OCI-LY7 (cell line): ENCODE measurements around the gene PRR5L. TPM values are rescaled to one million over a fixed set of nuclear protein-coding genes. Genes with fewer than 3 reads are reported as not detected.

Experiments
- BruUV-seq: library from RNA; stranded (reverse); fragments of 400-500 nt; replicated peaks from 2 replicates; lab custom pipeline; 2021; lab: Mats Ljungman, UMichigan
- CTCF ChIA-PET: fragments of 300-600 bp; sonication (Branson Sonifier 250); formaldehyde crosslinking; loops from one replicate; lab custom pipeline; 2022; ENCODE audit warnings: antibody characterized with exemption; ENCODE audit not compliant: unreplicated experiment; lab: Charles Lee
- POLR2A ChIA-PET: fragments of 300-600 bp; sonication (Branson Sonifier 250); formaldehyde crosslinking; loops from one replicate; lab custom pipeline; 2022; ENCODE audit warnings: antibody characterized with exemption; lab: Charles Lee
- DNase-seq: peaks from one replicate; pipeline ENCODE4 v3.0.0-alpha.2; 2015; ENCODE audit warnings: low spot score
- H2AFZ ChIP-seq: fragments of 200-600 bp; sonication (generic), shearing (Covaris generic); 2 replicates; pipeline ENCODE4 v1.6.1; 2014; ENCODE audit warnings: mild to moderate bottlenecking, antibody characterized with exemption, low read length, moderate library complexity
- H3K27ac ChIP-seq: fragments of 200-600 bp; sonication (generic); 2 replicates; pipeline ENCODE4 v1.5.1; 2014; ENCODE audit warnings: mixed run types, low read depth, mild to moderate bottlenecking, moderate library complexity, low read length, inconsistent platforms; ENCODE audit not compliant: poor library complexity, severe bottlenecking
- H3K36me3 ChIP-seq: fragments of 200-600 bp; sonication (generic); 2 replicates; pipeline ENCODE4 v1.6.1; 2014; ENCODE audit warnings: mild to moderate bottlenecking, antibody characterized with exemption, low read length, moderate library complexity, mixed read lengths; ENCODE audit not compliant: insufficient read depth
- H3K4me1 ChIP-seq: fragments of 200-600 bp; sonication (generic); 2 replicates; pipeline ENCODE4 v1.5.1; 2014; ENCODE audit warnings: mild to moderate bottlenecking, low read length; ENCODE audit not compliant: insufficient read depth, poor library complexity, severe bottlenecking
- H3K4me2 ChIP-seq: fragments of 200-600 bp; sonication (generic); 2 replicates; pipeline ENCODE4 v1.6.1; 2014; ENCODE audit warnings: mild to moderate bottlenecking, low read length
- H3K4me3 ChIP-seq: fragments of 200-600 bp; sonication (generic); 2 replicates; pipeline ENCODE4 v1.5.1; 2014; ENCODE audit warnings: mild to moderate bottlenecking, low read depth, low read length; ENCODE audit not compliant: poor library complexity, severe bottlenecking
- H3K79me2 ChIP-seq: fragments of 200-600 bp; sonication (generic); 2 replicates; pipeline ENCODE4 v1.6.1; 2016; ENCODE audit warnings: low read depth, mild to moderate bottlenecking, low read length, moderate library complexity, mixed read lengths; ENCODE audit not compliant: insufficient read depth
- H3K9me2 ChIP-seq: fragments of 200-600 bp; sonication (generic); 2 replicates; pipeline ENCODE4 v1.6.1; 2016; ENCODE audit warnings: mild to moderate bottlenecking, low read length, mixed read lengths; ENCODE audit not compliant: insufficient read depth
- H3K9me3 ChIP-seq: fragments of 200-600 bp; sonication (generic); 2 replicates; pipeline ENCODE4 v1.6.1; 2014; ENCODE audit warnings: mild to moderate bottlenecking, mixed run types, low read length, mixed read lengths
- H4K20me1 ChIP-seq: fragments of 200-600 bp; sonication (generic); 2 replicates; pipeline ENCODE4 v1.6.1; 2014; ENCODE audit warnings: mild to moderate bottlenecking, antibody characterized with exemption, low read length, moderate library complexity, mixed read lengths; ENCODE audit not compliant: insufficient read depth
- EZH2phosphoT487 ChIP-seq: fragments of 200-600 bp; sonication (generic); IDR thresholded peaks from 2 replicates; pipeline ENCODE4 v1.6.1; 2018; ENCODE audit warnings: low read depth, borderline replicate concordance, mild to moderate bottlenecking, mixed run types, antibody characterized with exemption, low read length, moderate library complexity, mixed read lengths
- intact Hi-C: fragments of 100-400 bp; cut with micrococcal nuclease; formaldehyde crosslinking; loops from one replicate; pipeline ENCODE4 v1.10.0; 2022; ENCODE audit not compliant: unreplicated experiment
- total RNA-seq, 2 experiments: library from RNA; depleted of rRNA in 1 of 2; stranded (reverse); fragments of >200 nt in 1 of 2; shearing (Covaris generic) in 1 of 2; gene quantifications; 2 replicates each; pipeline ENCODE4 v1.2.3, GENCODE V29; 2014 to 2022
- TF ChIP-seq, protein P1 (sequence below): fragments of 200-600 bp; sonication (generic); conservative IDR thresholded peaks from 2 replicates; pipeline ENCODE4 v1.5.1; 2014; ENCODE audit warnings: mild to moderate bottlenecking, antibody characterized with exemption, low read length, moderate library complexity, mixed read lengths

PRR5L gene
- total RNA-seq, 2 experiments from 2014 or later, result not detected

- POLR2A ChIA-PET, result no interaction called here
- no peak overlapping the region for H3K4me3 ChIP-seq
- intact Hi-C loops, result no loop called here
- H3K9me3 ChIP-seq, result no peaks in the 10 kb centered on the region
- no peaks in the 10 kb centered on the region for H3K79me2 ChIP-seq
- no peaks in the 10 kb centered on the region for H3K9me2 ChIP-seq
- CTCF ChIA-PET, result no interaction called here
- H3K36me3 ChIP-seq, result no peaks in the 10 kb centered on the region
- no peak overlapping the region for H3K27ac ChIP-seq
- no TSS peak for BruUV-seq
- H3K4me2 ChIP-seq, result no peak overlapping the region
- no peaks in the 10 kb centered on the region for H4K20me1 ChIP-seq
- TF ChIP-seq, protein P1, sequence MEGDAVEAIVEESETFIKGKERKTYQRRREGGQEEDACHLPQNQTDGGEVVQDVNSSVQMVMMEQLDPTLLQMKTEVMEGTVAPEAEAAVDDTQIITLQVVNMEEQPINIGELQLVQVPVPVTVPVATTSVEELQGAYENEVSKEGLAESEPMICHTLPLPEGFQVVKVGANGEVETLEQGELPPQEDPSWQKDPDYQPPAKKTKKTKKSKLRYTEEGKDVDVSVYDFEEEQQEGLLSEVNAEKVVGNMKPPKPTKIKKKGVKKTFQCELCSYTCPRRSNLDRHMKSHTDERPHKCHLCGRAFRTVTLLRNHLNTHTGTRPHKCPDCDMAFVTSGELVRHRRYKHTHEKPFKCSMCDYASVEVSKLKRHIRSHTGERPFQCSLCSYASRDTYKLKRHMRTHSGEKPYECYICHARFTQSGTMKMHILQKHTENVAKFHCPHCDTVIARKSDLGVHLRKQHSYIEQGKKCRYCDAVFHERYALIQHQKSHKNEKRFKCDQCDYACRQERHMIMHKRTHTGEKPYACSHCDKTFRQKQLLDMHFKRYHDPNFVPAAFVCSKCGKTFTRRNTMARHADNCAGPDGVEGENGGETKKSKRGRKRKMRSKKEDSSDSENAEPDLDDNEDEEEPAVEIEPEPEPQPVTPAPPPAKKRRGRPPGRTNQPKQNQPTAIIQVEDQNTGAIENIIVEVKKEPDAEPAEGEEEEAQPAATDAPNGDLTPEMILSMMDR, result no peak
- TF ChIP-seq EZH2phosphoT487, result no peak
- no peaks in the 10 kb centered on the region for H3K4me1 ChIP-seq
- DNase-seq, result no peak
- no peak overlapping the region for H2AFZ ChIP-seq
Observed at GRCh38 chr11:36425561-36426081, 129.5 kb downstream of the PRR5L start.

DNA sequence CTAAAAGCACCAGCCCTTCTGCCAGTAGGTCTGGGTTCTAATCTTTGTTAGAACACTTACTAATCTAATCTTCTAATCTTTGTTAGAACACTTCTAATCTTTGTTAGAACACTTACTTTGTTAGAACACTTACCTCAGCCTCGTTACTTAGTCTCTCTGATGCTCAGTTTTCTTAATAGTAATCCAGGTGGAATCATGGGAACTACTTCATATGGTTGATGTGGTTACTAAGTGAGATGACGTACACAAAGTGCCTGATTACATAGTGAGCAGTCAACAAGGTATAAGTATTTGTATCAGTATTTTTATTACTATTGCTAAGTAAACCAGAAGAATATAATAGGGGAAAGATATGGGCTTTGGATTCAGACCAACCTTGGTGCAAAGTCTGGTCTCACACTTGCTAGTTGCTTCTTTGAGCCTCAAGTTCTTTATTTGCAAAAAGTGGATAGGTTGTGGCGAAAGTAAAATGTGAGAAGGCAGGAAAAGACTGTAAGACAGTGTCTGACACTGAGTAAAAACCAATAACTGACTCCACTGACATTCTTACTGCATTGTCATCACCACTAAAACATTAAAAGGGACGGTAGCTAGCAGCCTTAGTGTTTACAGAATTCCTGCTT lies 130.2 kb downstream of the PRR5L start:
- Histone ChIP-seq H3K36me3 (no peaks in the 10 kb centered on the region), H3K4me3 (no peak overlapping the region), H3K4me1 (no peaks in the 10 kb centered on the region), H3K9me2 (no peaks in the 10 kb centered on the region), H3K4me2 (no peak overlapping the region), H3K27ac (no peak overlapping the region), H3K9me3 (no peaks in the 10 kb centered on the region), H2AFZ (no peak overlapping the region), H3K79me2 (no peaks in the 10 kb centered on the region), H4K20me1 (no peaks in the 10 kb centered on the region)
- ChIA-PET CTCF (no interaction called here), POLR2A (no interaction called here)
- no peak for TF ChIP-seq EZH2phosphoT487
- TF ChIP-seq, protein P1, result no peak
- no TSS peak for BruUV-seq
- no peak for DNase-seq
- intact Hi-C loops, result no loop called here

DNA sequence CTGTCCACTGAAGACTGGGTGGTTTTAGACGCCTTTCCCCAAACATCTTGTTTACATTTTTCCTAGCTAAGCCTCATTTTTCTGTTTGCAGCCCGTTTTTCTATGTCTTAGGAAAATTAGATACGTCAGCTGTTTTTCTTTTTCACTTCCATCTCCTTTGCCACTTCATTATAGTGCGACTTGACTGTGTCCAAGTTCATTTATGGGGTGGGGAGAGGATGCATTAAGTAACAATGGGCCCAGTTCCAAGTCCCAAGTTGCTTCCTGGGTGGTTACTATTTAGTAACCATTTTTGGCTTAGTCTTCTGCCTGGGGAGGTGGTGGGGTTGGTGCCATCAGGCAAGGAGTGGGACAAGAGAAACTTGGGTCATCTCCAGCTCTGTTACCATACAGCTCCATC lies 131.0 kb downstream of the PRR5L start:
- no peaks in the 10 kb centered on the region for H3K36me3 ChIP-seq
- POLR2A ChIA-PET, result no interaction called here
- no peaks in the 10 kb centered on the region for H3K9me3 ChIP-seq
- no TSS peak for BruUV-seq
- no peaks in the 10 kb centered on the region for H3K79me2 ChIP-seq
- H3K9me2 ChIP-seq, result no peaks in the 10 kb centered on the region
- no peak for DNase-seq
- no peak overlapping the region for H2AFZ ChIP-seq
- CTCF ChIA-PET, result no interaction called here
- H3K4me1 ChIP-seq, result no peaks in the 10 kb centered on the region
- TF ChIP-seq EZH2phosphoT487, result no peak
- TF ChIP-seq, protein P1, result no peak
- no peak overlapping the region for H3K4me3 ChIP-seq
- intact Hi-C loops, result no loop called here
- no peaks in the 10 kb centered on the region for H4K20me1 ChIP-seq
- no peak overlapping the region for H3K4me2 ChIP-seq
- no peak overlapping the region for H3K27ac ChIP-seq
